ENCODE results near the gene TAF4.

The TAF4 gene

DNA sequence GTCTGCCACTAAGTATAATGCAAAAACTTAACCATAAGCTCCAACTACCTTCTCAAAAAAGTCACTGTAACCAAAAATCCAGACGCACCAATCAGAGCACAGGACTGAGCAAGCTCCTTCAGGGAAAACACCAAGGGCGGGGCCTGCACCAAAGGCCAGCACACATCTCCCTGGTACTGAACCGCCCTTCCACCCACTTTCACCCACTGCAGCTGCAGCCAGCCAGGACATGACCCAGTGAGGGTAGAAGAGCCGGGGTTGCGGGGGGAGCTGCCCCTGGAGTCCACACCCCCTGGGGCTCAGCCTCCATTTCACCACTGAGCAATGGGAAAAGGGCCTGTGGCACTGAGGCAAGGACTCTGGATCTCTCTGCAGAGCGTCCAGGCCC is 54.3 kb downstream of the TAF4 start:
- no peaks in the 10 kb centered on the region for H3K9me3 ChIP-seq (ENCODE audit: control insufficient read depth, insufficient read depth, low read depth, low read length)
- no peaks in the 10 kb centered on the region for H3K4me1 ChIP-seq (ENCODE audit: control insufficient read depth, insufficient read depth, low read length)
- POLR2A ChIA-PET: interaction anchor here (0.6 to 1.5 kb wide), 6 partner anchors 52 to 132 kb away, joined by 3 to 8 read pairs (median 4); partner anchors contain the start of genes PSMA7, SS18L1 and TAF4
- H3K4me3 ChIP-seq (ENCODE audit: low read depth, low read length): no peak overlapping the region
- H3K36me3 ChIP-seq (ENCODE audit: control insufficient read depth in 2 of 2, insufficient read depth in 1 of 2, low read length in 2 of 2): peaks cover 0 to 70% of the 10 kb centered on the region in 2 experiments; a peak in 2 of 3 replicates
- CTCF ChIA-PET: interaction anchor here (0.6 to 2.5 kb wide), 19 partner anchors 8 to 394 kb away, joined by 3 to 33 read pairs (median 4); no protein-coding TSS in a partner anchor
- no peak overlapping the region for H3K27ac ChIP-seq (ENCODE audit: extremely low read depth, low read depth, low read length)
- TF ChIP-seq ZNF521 (tag by site-specific recombination; IDR thresholded peaks at IDR 0.05) (no peak), ZFP3 (tag by site-specific recombination; IDR thresholded peaks at IDR 0.05; ENCODE audit: low read depth) (no peak), ZFHX2 (tag by site-specific recombination; conservative IDR thresholded peaks at IDR 0.05) (no peak; the same call in 1 of the 2 replicates), KLF1 (tag by site-specific recombination; IDR thresholded peaks at IDR 0.05) (peak; percentile 42; the same call in 1 of the 2 replicates), ZBTB1 (tag by site-specific recombination; IDR thresholded peaks at IDR 0.05) (no peak), ZNF76 (tag by site-specific recombination; IDR thresholded peaks at IDR 0.05; ENCODE audit: borderline replicate concordance, low read depth) (no peak), ZBTB20 (tag by site-specific recombination; IDR thresholded peaks at IDR 0.05) (peak; percentile 61), ZBTB8A (tag by site-specific recombination; IDR thresholded peaks at IDR 0.05) (no peak), ZNF747 (tag by site-specific recombination; IDR thresholded peaks at IDR 0.05) (no peak), ZNF701 (tag by site-specific recombination; IDR thresholded peaks at IDR 0.05) (no peak), SP2 (tag by site-specific recombination; IDR thresholded peaks at IDR 0.05) (peak; percentile 25; the same call in 1 of the 2 replicates), ZBTB17 (tag by site-specific recombination; IDR thresholded peaks at IDR 0.05) (no peak), ZNF138 (tag by site-specific recombination; IDR thresholded peaks at IDR 0.05; ENCODE audit: borderline replicate concordance) (no peak), ZNF341 (tag by site-specific recombination; IDR thresholded peaks at IDR 0.05; ENCODE audit: low read depth) (peak; percentile 36)
- TF ChIP-seq, protein P1, sequence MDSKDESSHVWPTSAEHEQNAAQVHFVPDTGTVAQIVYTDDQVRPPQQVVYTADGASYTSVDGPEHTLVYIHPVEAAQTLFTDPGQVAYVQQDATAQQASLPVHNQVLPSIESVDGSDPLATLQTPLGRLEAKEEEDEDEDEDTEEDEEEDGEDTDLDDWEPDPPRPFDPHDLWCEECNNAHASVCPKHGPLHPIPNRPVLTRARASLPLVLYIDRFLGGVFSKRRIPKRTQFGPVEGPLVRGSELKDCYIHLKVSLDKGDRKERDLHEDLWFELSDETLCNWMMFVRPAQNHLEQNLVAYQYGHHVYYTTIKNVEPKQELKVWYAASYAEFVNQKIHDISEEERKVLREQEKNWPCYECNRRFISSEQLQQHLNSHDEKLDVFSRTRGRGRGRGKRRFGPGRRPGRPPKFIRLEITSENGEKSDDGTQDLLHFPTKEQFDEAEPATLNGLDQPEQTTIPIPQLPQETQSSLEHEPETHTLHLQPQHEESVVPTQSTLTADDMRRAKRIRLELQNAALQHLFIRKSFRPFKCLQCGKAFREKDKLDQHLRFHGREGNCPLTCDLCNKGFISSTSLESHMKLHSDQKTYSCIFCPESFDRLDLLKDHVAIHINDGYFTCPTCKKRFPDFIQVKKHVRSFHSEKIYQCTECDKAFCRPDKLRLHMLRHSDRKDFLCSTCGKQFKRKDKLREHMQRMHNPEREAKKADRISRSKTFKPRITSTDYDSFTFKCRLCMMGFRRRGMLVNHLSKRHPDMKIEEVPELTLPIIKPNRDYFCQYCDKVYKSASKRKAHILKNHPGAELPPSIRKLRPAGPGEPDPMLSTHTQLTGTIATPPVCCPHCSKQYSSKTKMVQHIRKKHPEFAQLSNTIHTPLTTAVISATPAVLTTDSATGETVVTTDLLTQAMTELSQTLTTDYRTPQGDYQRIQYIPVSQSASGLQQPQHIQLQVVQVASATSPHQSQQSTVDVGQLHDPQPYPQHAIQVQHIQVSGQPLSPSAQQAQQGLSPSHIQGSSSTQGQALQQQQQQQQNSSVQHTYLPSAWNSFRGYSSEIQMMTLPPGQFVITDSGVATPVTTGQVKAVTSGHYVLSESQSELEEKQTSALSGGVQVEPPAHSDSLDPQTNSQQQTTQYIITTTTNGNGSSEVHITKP (tag by site-specific recombination; IDR thresholded peaks at IDR 0.05): peak; percentile 4; the same call in 1 of the 2 replicates

DNA sequence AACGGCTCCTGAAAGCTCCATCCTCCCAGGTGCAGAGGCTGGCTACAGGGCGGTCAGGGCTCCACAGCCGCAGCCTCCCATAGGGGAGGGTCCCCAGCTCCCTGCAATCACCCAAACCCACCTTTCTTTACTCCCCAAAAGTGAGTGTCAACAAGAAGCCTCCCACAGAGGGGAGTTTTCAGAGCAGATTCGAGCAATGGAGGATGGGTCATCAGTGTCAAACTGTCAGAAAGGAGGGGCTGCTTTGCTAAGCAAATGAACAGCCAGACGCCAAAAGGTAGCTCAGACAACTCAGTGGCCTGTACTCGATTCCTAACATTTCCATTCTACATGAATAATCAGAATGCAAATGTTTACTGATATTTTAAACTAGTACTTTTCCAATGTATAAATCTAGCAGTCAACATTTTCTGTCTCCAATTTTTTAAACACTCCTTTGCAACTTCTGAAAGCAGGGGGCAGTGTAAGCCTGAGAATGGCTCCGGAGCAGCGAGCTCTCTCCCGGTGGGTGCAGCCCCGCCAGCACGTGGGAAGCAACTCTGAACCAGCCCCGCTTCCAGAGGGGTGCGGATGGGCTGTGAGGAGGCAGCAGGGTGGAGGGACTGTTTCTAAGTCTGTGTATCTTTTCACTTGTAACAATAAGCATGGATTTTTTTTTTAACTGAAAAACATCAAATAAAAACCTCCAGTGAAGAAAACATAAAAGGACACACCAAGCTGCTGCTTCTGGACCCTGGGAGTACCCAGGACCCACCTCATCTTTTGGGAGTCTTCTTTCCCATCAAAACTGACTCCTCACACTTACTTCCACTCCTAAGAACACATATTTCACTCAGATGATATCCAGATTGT is 54.9 kb downstream of the TAF4 start:
- POLR2A ChIA-PET: interaction anchor here (0.6 to 1.5 kb wide), 6 partner anchors 52 to 132 kb away, joined by 3 to 8 read pairs (median 4); partner anchors contain the start of genes PSMA7, SS18L1 and TAF4
- peaks cover 0 to 76% of the 10 kb centered on the region in 2 experiments; a peak in 2 of 3 replicates for H3K36me3 ChIP-seq (ENCODE audit: control insufficient read depth in 2 of 2, insufficient read depth in 1 of 2, low read length in 2 of 2)
- CTCF ChIA-PET: interaction anchor here (0.6 to 2.5 kb wide), 21 partner anchors 9 to 395 kb away, joined by 3 to 33 read pairs (median 4); no protein-coding TSS in a partner anchor
- TF ChIP-seq ZNF791 (tag by site-specific recombination; IDR thresholded peaks at IDR 0.05) (no peak), ZNF654 (tag by site-specific recombination; IDR thresholded peaks at IDR 0.05; ENCODE audit: low read depth) (peak; percentile 80), ZNF600 (tag by site-specific recombination; IDR thresholded peaks at IDR 0.05) (0 out of 2 replicates have a peak, but pooled peaks have one; percentile 18), KLF16 (tag by site-specific recombination; IDR thresholded peaks at IDR 0.05) (0 out of 2 replicates have a peak, but pooled peaks have one; percentile 37), GLIS1 (tag by site-specific recombination; IDR thresholded peaks at IDR 0.05) (0 out of 2 replicates have a peak, but pooled peaks have one; percentile 20), EGR2 (tag by site-specific recombination; IDR thresholded peaks at IDR 0.05; ENCODE audit: low read depth) (0 out of 2 replicates have a peak, but pooled peaks have one; percentile 16)
- TF ChIP-seq, protein P2, sequence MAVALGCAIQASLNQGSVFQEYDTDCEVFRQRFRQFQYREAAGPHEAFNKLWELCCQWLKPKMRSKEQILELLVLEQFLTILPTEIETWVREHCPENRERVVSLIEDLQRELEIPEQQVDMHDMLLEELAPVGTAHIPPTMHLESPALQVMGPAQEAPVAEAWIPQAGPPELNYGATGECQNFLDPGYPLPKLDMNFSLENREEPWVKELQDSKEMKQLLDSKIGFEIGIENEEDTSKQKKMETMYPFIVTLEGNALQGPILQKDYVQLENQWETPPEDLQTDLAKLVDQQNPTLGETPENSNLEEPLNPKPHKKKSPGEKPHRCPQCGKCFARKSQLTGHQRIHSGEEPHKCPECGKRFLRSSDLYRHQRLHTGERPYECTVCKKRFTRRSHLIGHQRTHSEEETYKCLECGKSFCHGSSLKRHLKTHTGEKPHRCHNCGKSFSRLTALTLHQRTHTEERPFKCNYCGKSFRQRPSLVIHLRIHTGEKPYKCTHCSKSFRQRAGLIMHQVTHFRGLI (tag by site-specific recombination; IDR thresholded peaks at IDR 0.05): peak; percentile 79; the same call in 1 of the 2 replicates
- TF ChIP-seq, protein P3, sequence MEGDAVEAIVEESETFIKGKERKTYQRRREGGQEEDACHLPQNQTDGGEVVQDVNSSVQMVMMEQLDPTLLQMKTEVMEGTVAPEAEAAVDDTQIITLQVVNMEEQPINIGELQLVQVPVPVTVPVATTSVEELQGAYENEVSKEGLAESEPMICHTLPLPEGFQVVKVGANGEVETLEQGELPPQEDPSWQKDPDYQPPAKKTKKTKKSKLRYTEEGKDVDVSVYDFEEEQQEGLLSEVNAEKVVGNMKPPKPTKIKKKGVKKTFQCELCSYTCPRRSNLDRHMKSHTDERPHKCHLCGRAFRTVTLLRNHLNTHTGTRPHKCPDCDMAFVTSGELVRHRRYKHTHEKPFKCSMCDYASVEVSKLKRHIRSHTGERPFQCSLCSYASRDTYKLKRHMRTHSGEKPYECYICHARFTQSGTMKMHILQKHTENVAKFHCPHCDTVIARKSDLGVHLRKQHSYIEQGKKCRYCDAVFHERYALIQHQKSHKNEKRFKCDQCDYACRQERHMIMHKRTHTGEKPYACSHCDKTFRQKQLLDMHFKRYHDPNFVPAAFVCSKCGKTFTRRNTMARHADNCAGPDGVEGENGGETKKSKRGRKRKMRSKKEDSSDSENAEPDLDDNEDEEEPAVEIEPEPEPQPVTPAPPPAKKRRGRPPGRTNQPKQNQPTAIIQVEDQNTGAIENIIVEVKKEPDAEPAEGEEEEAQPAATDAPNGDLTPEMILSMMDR (tag by site-specific recombination; IDR thresholded peaks at IDR 0.05): peak; percentile 52

More for the DNA sequence above, 54.9 kb downstream of the TAF4 start:
- H3K27ac ChIP-seq (ENCODE audit: extremely low read depth, low read depth, low read length): no peak overlapping the region
- H3K4me3 ChIP-seq (ENCODE audit: low read depth, low read length): no peak overlapping the region
- H3K4me1 ChIP-seq (ENCODE audit: control insufficient read depth, insufficient read depth, low read length): no peaks in the 10 kb centered on the region
- no peaks in the 10 kb centered on the region for H3K9me3 ChIP-seq (ENCODE audit: control insufficient read depth, insufficient read depth, low read depth, low read length)

Data from HEK293 (cell line).